Measurements from ENCODE around the gene LPA.

DNA sequence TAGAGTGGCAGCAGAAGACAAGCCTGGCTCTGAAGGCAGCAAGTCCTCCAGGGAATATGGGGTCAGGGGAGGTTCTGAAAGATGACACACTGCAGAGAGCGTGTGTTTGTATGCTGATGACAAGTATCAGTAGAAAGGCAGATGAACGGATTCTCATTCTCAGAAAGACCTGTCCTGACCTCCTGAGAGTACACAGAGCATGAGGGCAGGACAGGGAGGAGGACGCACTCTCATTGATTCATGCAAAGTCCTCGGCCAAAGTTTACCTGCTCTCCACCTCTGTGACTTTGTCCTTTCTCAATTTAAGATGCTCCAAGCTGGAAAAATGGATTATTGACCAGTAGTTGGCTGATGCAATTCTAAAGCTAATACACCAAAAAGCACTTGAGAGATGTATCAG lies 156.7 kb downstream of the LPA start:
- no peak for TF ChIP-seq MYC (IDR thresholded peaks at IDR 0.05; ENCODE audit: borderline replicate concordance, low read length)
- TF ChIP-seq CHD4 (IDR thresholded peaks at IDR 0.05; ENCODE audit: borderline replicate concordance), result no peak
- TF ChIP-seq, protein P1, sequence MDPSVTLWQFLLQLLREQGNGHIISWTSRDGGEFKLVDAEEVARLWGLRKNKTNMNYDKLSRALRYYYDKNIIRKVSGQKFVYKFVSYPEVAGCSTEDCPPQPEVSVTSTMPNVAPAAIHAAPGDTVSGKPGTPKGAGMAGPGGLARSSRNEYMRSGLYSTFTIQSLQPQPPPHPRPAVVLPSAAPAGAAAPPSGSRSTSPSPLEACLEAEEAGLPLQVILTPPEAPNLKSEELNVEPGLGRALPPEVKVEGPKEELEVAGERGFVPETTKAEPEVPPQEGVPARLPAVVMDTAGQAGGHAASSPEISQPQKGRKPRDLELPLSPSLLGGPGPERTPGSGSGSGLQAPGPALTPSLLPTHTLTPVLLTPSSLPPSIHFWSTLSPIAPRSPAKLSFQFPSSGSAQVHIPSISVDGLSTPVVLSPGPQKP (IDR thresholded peaks at IDR 0.05; ENCODE audit: low read depth, low read length), result no peak
- TF ChIP-seq MAFK (IDR thresholded peaks at IDR 0.05; ENCODE audit: partially characterized antibody), result no peak
- no peak for TF ChIP-seq JUNB (IDR thresholded peaks at IDR 0.05)
- no peak for TF ChIP-seq TP53 (CRISPR knock-in tag; IDR thresholded peaks at IDR 0.05)
- no peak for TF ChIP-seq RAD21 (conservative IDR thresholded peaks at IDR 0.05 in 1 of 2, IDR thresholded peaks at IDR 0.05 in 1 of 2)
- TF ChIP-seq, protein P2, sequence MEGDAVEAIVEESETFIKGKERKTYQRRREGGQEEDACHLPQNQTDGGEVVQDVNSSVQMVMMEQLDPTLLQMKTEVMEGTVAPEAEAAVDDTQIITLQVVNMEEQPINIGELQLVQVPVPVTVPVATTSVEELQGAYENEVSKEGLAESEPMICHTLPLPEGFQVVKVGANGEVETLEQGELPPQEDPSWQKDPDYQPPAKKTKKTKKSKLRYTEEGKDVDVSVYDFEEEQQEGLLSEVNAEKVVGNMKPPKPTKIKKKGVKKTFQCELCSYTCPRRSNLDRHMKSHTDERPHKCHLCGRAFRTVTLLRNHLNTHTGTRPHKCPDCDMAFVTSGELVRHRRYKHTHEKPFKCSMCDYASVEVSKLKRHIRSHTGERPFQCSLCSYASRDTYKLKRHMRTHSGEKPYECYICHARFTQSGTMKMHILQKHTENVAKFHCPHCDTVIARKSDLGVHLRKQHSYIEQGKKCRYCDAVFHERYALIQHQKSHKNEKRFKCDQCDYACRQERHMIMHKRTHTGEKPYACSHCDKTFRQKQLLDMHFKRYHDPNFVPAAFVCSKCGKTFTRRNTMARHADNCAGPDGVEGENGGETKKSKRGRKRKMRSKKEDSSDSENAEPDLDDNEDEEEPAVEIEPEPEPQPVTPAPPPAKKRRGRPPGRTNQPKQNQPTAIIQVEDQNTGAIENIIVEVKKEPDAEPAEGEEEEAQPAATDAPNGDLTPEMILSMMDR (IDR thresholded peaks at IDR 0.05), result no peak
- TF ChIP-seq, protein P3, sequence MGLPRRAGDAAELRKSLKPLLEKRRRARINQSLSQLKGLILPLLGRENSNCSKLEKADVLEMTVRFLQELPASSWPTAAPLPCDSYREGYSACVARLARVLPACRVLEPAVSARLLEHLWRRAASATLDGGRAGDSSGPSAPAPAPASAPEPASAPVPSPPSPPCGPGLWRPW (IDR thresholded peaks at IDR 0.05), result no peak
- TF ChIP-seq POLR2A (IDR thresholded peaks at IDR 0.05; ENCODE audit: low read length), result no peak

All from A549 (cell line).